ENCODE results near the gene IL2RA. TPM values are rescaled to one million over a fixed set of nuclear protein-coding genes. Genes with fewer than 3 reads are reported as not detected.

The IL2RA gene
- total RNA-seq, 1 experiment from 2014 or later, result 0.59 TPM

GRCh38 chr10:5970527-5970926 is 91.6 kb downstream of the IL2RA start:
- TF ChIP-seq SP1 (IDR thresholded peaks at IDR 0.05; ENCODE audit: low read depth) (no peak), EGR1 (IDR thresholded peaks at IDR 0.05; ENCODE audit: low read depth) (no peak)
- Histone ChIP-seq H3K4me2 (ENCODE audit: low read length) (no peak overlapping the region), H2AFZ (ENCODE audit: low read depth, low read length, poor library complexity, severe bottlenecking) (no peak overlapping the region), H3K27me3 (ENCODE audit: insufficient read depth, low read length) (no peaks in the 10 kb centered on the region), H3K4me1 (ENCODE audit: control insufficient read depth in 1 of 2, insufficient read depth in 2 of 2, low read length in 2 of 2) (peaks cover 2 to 9% of the 10 kb centered on the region in 2 experiments; a peak in 3 of 4 replicates), H3K9ac (ENCODE audit: low read length) (no peak overlapping the region), H3K4me3 (replicated peaks in 1 of 2; ENCODE audit: low read depth in 1 of 2, low read length in 2 of 2) (no peak overlapping the region), H3K79me2 (ENCODE audit: insufficient read depth, low read length) (peaks cover 34% of the 10 kb centered on the region), H3K36me3 (ENCODE audit: control insufficient read depth in 1 of 2, insufficient read depth in 2 of 2, low read length in 2 of 2) (no peaks in the 10 kb centered on the region), H4K20me1 (ENCODE audit: insufficient read depth) (no peaks in the 10 kb centered on the region), H3K9me2 (ENCODE audit: insufficient read depth) (no peaks in the 10 kb centered on the region), H3K9me3 (ENCODE audit: control insufficient read depth in 1 of 2, insufficient read depth in 1 of 2, low read depth in 1 of 2, low read length in 2 of 2) (no peaks in the 10 kb centered on the region), H3K27ac (ENCODE audit: low read depth, low read length) (no peak overlapping the region)
- no TSS peak for BruUV-seq (replicated peaks)
- POLR2A ChIA-PET, result no interaction called here
- intact Hi-C loops (cut with micrococcal nuclease), result loop anchor here (10.0 kb wide), 1 partner anchor 114 kb away; the partner anchor contains the start of gene RBM17
- RAD21 ChIA-PET (ENCODE audit: low non-redundant PET in 1 of 2, low total read pairs in 2 of 2, uncharacterized antibody in 2 of 2, unreplicated experiment in 2 of 2), result no interaction called here
- ATAC-seq (no peak), DNase-seq (ENCODE audit: low read depth, low spot score) (no peak)
- CTCF ChIA-PET, result no interaction called here

- DNase-seq (ENCODE audit: low read depth, low spot score), result no peak
- Histone ChIP-seq H3K4me2 (ENCODE audit: low read length) (no peak overlapping the region), H3K27ac (ENCODE audit: low read depth, low read length) (no peak overlapping the region), H3K36me3 (ENCODE audit: control insufficient read depth in 1 of 2, insufficient read depth in 2 of 2, low read length in 2 of 2) (no peaks in the 10 kb centered on the region), H3K9me2 (ENCODE audit: insufficient read depth) (no peaks in the 10 kb centered on the region), H3K4me1 (ENCODE audit: control insufficient read depth in 1 of 2, insufficient read depth in 2 of 2, low read length in 2 of 2) (peaks cover 2 to 9% of the 10 kb centered on the region in 2 experiments; a peak in 3 of 4 replicates), H3K27me3 (ENCODE audit: insufficient read depth, low read length) (no peaks in the 10 kb centered on the region), H3K4me3 (replicated peaks in 1 of 2; ENCODE audit: low read depth in 1 of 2, low read length in 2 of 2) (no peak overlapping the region), H3K79me2 (ENCODE audit: insufficient read depth, low read length) (peaks cover 30% of the 10 kb centered on the region), H2AFZ (ENCODE audit: low read depth, low read length, poor library complexity, severe bottlenecking) (no peak overlapping the region), H4K20me1 (ENCODE audit: insufficient read depth) (no peaks in the 10 kb centered on the region), H3K9ac (ENCODE audit: low read length) (no peak overlapping the region), H3K9me3 (ENCODE audit: control insufficient read depth in 1 of 2, insufficient read depth in 1 of 2, low read depth in 1 of 2, low read length in 2 of 2) (no peaks in the 10 kb centered on the region)
- no peak for ATAC-seq
- ChIA-PET POLR2A (no interaction called here), CTCF (no interaction called here), RAD21 (ENCODE audit: low non-redundant PET in 1 of 2, low total read pairs in 2 of 2, uncharacterized antibody in 2 of 2, unreplicated experiment in 2 of 2) (no interaction called here)
- no TSS peak for BruUV-seq (replicated peaks)
- intact Hi-C loops (cut with micrococcal nuclease), result loop anchor here (10.0 kb wide), 1 partner anchor 115 kb away; the partner anchor contains the start of gene RBM17
- TF ChIP-seq EZH2 (IDR thresholded peaks at IDR 0.05) (no peak), JUND (IDR thresholded peaks at IDR 0.05) (no peak), YY1 (IDR thresholded peaks at IDR 0.05; ENCODE audit: extremely low read depth, insufficient replicate concordance, low read depth, low read length) (no peak), ZNF274 (IDR thresholded peaks at IDR 0.05; ENCODE audit: low read depth, low read length) (no peak), RAD21 (IDR thresholded peaks at IDR 0.05; ENCODE audit: low read depth) (no peak), EZH2phosphoT487 (IDR thresholded peaks at IDR 0.05; ENCODE audit: borderline replicate concordance) (no peak), ATF3 (IDR thresholded peaks at IDR 0.05) (no peak), CTCF (IDR thresholded peaks at IDR 0.05 in 2 of 3, conservative IDR thresholded peaks at IDR 0.05 in 1 of 3; ENCODE audit: borderline replicate concordance in 1 of 3, insufficient read depth in 1 of 3, low read depth in 2 of 3, low read length in 2 of 3) (no peak)
Measured at GRCh38 chr10:5970066-5970465, 92.1 kb downstream of the IL2RA start.

Data from HCT116 (cell line).